NCI-H2171 treated with DMSO at 0.1 percent for 48 hours (cell line): Measurements from ENCODE around the gene FGF7.
"Not testable (repeated sequence)": the region's sequence is repeated elsewhere in the genome, so short reads cannot be mapped to it uniquely, and the experiment has no call there.

ENCODE experiments used
- DNase-seq: peaks from one replicate; lab custom pipeline; 2025; lab: John Stamatoyannopoulos, UW

FGF7 gene

DNA sequence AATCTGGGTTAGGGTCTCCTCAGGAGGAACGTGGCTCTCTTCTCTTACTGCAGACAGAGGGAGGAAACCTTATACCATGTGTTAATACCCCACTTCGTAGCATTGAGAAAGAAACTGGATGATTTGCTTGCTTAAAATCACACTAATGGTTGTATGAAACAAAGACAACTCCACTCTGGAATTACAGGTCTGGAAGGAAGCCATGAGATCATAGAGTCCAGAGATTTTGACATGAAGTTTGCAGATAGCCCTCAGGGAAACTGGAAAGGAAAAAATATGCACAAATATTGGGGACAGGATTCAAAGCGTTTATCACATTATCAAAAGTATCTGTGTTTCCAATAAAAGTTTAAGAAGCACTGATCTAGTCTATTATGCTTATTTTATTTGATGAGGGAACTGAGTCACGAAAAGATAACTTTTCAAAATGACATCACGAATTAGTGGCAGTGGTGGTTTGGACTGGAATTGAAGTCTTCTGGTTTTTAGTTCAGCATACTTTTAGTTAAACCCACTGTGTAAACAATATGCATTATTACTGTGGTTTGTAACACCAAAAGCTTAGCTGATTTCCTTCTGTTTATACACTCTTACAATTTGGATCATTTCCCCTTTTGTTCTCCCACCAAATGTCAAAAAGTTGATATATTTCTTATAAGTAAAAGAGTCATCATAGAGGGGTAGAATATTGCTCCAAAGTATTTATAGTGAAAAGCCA lies 16.8 kb downstream of the FGF7 start:
- DNase-seq, result no peak

DNA sequence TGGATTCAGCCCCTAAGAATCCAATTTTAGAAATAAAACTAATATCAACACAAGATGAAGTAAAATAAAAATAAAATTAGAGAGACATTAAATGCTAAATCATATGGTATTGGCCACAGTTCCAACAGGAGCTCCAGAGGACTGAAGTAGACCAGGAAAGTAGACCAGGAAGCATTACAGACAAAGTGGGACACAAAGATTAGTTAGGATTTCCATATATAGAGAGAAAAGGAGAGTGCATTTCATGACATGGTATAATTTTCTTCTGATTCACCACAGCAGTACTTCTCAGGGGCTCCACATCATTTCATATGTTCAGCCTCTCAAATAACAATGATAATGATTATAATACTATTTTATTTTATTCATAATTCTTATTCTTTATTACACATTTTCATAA lies 18.3 kb downstream of the FGF7 start:
- no peak for DNase-seq

DNA sequence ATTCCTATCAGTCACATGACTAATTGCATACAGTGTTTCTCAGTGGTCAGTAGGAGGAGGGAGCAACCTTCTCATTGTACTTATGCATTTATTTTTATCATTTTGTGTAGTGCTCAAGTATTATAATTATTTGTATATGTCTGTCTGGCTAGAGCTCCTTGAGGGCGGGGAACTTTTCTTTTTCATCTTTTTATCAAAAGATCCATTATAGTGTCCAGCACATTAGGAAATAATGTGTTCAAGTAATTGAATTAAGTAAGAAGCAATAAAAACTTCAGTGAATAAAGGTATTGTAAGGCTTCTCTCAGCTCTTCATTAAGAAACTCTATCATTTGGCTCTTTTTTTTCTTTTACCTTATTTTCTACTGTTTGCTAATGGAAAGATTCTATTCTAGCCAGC lies 18.8 kb downstream of the FGF7 start:
- no peak for DNase-seq

DNA sequence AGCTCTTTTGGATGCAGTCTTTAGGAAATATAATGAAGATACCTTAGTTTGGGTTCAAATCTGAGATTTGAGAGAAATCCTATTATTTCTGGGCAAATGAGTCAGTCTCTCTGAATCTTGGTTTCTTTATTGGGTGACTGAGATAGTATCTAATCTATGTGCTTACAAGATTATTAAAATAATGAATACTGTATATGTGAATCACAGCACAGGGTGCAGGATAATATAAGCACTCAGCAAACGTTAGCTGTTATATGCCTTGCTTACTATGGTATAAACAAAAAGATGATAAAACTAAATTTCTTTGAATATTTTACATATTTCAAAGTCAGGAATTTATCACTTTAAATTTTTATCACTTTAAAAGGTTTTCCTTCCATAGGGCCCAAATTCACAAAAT lies 29.6 kb downstream of the FGF7 start:
- DNase-seq, result no peak

DNA sequence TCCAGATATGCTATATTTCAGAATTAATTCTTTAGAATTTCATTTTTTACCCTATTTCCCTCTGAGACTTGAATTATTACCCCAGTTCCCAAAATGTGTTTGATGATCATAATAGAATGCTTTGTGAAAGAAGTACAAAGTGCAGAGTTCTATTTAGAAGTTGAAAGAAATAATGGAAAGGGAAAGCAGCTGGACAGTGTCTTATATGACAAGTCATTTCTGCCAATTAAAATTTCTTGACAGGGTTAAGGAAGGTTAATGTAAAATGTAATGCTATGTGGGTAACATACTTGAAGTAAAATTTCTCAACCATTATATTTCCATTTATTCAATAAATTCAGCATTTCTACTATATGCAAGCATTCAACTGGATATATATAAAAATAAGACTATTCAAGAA lies 33.1 kb downstream of the FGF7 start:
- no peak for DNase-seq

DNA sequence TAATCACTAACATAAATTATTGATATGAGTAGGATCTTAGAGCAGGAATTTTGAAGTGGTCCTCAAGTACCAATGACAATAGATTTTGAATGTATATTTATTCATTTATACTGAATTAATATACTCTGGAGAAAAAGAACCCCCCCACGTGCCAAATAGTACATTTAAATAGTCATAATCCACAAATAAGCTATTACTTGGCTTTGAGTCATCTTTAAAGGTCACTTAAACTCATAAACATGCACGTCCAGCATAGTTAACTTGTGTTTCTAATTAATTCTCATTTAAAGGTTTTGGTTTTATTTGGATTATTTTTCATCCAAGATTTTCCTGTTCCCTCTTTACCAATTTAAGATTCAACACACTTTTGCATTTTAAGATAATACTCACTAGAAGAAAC lies 35.1 kb downstream of the FGF7 start:
- no peak for DNase-seq

DNA sequence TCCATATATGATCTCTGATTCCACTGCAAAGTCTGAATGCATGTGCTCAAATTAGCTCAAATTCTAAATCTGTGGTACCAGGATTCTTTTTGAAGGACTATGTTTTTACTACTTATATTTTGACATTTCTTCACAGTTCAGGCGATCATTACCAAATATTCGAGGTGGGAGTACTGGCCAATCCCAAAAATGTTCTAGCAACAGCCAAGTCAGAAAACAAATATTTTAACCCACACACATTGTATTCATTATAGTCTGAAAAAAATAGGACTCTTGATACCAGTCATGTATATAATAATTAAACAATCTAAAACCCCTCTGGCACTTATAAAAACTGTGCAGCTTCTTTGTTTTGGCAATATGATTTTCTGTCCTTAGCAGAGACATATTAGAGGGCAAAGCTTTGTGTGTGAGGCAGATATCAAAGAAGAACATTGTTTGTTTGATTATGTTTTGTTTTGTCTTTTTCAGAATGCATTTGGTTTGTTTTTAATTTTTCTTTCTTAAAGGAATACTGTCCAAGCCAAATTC lies 37.4 kb downstream of the FGF7 start:
- no peak for DNase-seq

DNA sequence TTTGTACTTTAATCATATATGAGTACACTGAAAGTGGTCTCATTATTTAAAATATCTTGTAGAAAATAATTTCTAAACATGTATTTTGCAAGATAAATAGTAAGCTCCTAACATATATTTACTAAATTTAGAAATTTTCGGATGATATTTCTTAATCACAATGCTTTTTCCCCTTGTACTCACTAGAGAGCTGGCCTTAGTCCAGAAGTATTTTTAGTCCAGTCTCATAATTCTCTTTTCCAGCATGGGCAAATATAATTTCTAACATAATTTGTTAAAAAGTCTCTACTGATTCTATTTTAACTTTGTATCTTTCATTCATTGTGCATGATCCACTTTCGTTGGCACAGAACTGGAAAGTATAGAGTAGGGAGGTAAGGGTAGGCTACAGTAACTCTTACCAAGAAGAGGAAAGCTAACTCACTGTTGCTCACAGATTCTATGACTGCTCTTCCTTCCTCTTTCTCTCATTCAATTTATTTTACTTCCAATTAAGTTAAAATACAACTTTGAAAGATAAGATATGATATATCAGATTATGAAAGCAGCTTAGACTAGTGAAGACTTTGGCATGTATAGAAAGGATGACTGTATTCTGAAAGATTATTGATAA lies 39.3 kb downstream of the FGF7 start:
- no peak for DNase-seq

DNA sequence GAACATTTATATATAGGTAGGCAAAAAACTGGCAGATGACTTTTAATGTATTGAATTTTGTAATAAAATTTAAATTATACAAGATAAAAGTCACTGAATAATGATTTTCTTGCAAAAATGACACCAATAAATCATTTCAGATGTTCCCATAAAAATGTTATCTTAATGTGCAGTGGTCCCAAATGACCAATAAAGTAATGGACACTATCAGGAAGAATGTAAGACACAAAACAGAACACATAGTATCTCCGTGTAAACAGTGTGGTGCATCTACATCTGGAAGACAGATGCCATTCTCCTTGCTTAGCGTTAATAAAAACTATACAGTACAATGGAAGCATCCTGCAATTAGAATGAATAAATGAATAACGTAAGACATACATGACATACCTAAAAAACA lies 41.5 kb downstream of the FGF7 start:
- DNase-seq, result no peak

DNA sequence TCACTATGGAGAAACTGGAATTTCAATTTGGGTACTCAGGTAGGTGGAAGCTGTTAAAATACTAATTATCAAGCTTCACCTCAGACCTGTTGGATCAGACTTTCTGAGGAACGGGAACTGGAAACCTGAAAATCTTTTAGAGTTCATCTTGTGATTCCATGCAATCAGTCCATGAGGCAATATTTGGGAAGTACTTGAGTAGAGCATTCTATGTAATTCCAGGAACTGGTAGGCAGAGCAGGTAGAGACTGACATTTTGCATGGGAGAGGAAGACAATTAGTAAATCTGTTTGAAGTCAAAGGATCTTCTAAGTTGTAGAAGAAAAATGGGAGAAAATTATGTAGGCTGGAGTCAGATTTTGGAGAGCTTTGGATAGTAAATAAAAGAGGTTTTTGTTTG lies 43.1 kb downstream of the FGF7 start:
- no peak for DNase-seq

DNA sequence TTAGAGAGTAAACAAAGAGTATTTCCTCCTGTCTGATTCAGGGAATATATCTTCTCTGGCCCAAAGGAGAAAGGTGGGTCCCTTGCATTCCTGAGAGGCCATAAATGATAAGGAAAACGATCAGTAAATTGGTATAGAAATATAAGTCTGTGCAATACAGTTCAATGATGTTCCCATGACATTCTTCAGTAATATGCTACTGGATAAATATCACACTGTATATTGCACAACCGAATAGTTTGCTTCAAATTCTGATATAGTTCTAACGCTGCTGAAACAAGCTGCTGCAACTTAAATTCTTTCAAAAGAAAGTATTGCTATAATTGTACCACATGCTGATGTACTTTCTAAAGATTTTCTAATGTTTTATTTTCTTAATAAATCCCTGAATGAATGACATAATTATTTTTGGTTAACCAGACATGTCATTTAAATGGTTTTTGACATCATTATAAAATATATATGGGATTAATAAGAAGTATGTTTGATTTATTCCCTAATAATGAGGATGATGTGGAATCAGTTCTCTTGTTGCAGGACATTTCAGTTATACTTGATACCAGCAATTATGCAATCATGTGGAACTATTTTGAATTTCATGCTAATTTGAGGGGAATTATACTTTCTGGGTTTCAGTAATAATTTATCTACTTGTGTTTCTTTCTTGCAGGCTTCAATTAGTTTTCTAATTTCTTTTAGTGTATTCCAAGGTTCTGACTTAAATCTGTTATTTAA lies 44.9 kb downstream of the FGF7 start:
- DNase-seq, result no peak

DNA sequence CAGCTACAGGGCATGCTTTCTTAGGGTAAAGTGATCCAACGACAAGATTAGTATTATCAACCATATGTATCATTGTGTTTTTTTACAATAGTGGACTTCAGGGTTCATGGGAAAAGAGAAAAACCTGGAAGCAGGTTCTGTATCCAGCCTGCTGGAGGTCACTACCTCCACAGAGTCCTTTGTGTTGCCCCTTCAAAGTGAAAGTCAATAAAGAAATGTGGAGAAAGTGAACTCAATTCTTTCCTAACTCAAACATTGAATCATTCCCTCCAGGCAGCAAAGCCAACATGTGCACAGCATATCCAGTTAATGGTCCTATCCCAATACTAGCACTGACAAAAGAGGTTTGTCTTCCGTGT lies 45.4 kb downstream of the FGF7 start:
- no peak for DNase-seq

DNA sequence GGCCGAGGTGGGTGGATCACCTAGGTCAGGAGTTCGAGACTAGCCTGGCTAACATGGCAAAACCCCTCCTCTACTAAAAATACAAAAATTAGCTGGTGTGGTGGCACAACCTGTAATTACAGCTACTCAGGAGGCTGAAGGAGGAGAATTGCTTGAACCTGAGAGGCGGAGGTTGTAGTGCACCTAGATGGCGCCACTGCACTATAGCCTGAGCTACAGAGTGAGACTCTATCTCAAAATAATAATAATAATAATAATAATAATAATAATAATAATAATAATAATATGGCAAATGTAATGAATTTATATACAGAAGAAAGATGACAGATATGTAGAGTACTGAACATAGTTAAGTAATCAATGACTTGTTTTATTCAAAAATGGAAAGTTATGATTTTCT lies 48.2 kb downstream of the FGF7 start:
- not testable (repeated sequence) for DNase-seq

DNA sequence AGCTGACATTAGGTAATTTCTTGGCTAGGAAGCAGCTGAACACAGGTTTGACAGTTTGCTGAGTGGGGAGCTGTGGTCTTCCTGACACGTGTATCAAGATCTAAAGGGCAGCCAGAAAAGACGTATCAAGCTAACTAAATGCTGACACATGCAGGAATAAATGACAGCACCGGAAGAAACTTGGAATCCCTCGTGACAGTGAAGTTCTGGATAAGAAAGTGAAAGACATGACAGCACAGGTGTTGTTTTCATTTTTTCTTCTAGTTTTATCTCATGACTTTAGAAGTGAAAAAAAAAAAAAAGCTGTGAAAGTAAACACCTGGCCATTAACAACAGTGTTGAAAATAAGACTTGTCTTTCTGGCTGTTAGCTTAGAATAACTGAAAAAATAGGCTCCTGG lies 48.7 kb downstream of the FGF7 start:
- no peak for DNase-seq

DNA sequence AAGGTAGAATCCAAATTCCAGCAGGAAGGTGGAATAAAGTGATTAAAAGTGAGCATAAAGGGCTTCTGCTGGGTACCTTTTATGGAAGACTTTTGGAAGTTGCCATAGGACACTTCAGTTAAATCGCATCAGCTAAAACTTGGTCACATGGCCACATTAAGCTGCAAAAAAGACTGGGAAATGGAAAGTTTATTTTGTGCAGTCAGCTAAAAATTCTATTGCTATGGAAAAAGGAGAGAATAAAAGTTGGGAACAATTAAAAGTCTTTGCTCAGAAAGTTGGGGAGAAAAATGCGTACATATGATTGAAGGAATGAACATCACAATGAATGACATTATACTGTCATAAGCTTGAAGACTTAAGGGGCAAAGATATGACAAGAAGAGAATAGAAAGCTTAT lies 49.3 kb downstream of the FGF7 start:
- DNase-seq, result no peak

DNA sequence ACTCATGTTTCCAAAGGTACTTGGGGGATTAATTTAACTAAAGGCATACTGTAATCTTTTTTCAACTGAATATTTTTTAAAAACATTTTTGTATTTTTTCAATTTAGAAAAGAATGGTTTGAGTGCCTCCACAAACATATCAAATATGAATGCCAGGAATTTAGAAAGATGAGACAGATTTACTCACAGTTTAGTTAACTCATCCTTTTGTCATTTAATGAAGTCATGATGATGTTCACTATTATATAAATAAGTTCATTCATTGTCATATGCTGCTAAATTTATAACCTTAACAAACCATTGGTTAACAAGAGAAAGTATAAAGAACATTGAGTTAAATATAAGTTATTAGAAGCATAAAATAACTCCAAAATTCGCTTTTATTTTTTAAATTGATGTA lies 50.0 kb downstream of the FGF7 start:
- DNase-seq, result no peak

DNA sequence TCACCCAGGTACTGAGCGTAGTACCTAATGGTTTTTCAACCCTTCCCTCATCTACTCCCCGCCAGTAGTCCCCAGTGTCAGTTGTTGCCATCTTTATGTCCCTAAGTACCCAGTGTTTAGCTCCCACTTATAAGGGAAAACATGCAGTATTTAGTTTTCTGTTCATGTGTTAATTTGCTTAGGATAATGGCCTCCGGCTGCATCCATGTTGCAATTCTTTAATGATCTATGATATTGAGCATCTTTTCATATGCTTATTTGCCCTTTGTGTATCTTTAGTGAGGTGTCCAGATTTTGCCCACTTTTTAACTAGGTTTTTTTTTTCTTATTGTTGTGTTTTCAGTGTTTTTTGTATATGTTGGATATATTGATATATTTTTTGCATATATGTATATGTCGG lies 55.0 kb downstream of the FGF7 start:
- DNase-seq, result not testable (repeated sequence)

DNA sequence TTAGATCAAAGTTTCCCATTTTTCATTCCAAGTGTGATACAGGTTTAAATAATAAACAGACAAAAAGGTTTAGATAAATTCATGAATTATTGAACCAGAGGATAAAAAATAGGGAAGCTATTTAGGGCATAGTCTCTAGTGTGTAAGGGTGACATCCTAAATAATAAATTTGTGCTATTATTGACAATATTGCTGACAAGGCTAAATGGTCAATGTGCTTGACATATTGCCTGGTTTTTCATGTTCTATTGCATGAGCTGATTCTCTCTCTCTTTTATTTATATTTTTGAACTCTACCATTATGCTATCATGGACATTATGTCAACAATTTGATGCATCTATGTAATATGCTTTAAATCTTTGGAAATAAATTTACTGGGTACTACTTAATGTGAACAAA lies 55.9 kb downstream of the FGF7 start:
- DNase-seq, result not testable (repeated sequence)

DNA sequence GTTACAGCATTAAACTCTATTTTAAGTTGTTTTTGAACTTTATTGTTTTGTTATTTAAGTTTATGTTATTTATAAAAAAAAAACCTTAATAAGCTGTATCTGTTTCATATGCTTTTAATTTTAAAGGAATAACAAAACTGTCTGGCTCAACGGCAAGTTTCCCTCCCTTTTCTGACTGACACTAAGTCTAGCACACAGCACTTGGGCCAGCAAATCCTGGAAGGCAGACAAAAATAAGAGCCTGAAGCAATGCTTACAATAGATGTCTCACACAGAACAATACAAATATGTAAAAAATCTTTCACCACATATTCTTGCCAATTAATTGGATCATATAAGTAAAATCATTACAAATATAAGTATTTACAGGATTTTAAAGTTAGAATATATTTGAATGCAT lies 62.4 kb downstream of the FGF7 start:
- not testable (repeated sequence) for DNase-seq

DNA sequence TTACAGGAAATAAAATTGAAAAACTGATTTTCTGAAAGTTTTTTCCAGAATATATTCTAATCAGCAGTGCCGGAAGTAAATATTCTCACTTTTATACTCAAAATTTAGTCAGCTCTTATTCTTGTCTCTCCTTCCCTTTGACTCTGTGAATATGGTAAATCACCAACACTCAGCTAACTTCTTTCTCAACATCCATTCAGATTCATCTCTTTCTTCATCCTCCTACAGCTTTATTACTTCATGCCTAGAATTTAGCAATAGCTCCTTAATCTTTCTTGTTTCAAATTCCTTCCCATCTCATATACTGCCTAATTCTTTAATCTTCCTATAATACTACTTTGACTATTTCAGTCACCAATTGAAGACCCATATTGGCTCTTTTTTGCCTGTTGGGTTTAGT lies 67.9 kb downstream of the FGF7 start:
- DNase-seq, result no peak

DNA sequence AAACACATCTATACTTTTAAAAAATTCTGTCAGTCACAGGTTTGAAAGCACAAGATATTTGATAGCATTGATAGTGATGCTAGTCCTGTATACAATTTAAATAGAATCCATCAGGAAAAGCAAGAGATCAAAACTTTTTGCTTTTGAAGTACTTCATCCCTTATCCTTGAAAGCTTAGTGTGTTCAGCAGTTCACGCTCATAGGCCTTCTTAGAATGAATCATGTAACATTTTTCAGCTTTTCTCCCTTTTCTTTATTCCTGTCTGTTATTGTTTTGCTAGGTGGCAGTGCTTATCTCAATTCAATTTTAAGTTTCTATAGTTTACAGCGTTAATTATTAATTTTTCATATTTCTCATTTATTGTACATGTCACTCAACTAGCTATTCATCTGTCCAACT lies 69.1 kb downstream of the FGF7 start:
- DNase-seq, result no peak

DNA sequence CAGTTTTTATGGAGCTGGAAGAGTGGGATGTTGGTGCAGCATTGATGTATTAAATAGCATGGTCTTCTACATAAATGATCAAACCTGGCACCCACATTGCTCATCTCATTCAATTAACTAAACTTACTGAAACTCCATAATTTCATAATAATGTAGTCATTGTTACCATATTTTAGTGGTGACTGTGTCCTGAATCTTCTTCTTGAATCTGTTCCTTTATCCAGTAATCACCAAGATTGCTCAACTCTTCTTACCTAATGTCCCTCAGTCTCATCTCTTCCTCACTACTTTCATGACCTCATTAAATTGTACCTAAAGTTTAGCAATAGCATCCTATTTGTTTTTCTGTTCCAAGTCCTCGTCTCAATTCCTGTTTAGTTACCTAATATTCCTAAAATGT lies 69.8 kb downstream of the FGF7 start:
- no peak for DNase-seq

DNA sequence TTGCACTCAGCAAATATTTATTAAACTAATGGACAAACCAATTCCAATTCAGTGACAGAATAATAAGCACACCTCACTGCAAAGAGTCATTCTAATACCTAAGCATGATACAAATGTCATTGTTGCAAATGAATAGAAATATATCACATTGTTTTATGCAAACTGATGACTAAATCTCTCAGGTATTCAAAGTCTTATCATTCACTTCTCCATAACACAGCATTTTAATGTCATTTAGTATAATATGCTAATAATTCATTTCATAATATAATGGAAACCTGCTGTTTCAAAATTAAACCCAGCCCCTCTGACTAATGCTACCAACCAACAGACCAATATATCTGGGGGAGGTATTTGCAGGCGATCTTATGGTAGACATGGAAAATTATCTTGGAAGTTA lies 71.8 kb downstream of the FGF7 start:
- no peak for DNase-seq
